Measurements from ENCODE around the gene LONP1.

The LONP1 gene

DNA sequence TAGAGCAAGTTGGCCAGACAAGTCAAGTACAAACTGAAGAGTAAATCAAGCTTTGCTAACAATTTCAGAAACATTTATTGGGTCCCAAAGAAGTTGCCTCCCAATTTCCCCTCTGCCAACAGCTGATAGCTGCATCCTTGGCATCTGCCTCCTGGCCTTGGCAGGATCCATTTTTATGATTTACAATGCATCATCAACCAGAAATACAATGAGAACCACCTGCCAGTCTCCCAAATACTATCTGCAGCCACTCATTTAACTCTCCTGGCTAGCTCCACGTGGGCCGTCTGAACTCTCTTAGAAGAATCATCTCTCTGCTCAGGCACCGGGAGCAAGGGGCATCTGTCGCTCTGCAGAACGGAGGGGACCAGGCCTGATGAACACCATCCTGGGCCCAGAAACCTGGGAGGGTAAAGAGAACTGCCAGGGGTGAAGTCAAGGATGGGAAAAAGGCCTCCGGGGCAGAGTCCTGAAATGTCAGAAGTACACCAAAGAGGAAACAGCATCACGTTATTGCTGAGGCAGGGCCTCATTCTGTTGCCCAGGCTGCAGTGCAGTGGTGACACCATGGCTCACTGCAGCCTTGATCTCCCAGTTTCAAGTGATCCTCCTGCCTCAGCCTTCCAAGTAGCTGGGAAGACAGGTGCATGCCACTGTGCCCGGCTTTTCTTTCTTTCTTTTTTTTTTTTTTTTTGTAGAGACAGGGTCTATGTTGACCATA lies 2.6 kb downstream of the LONP1 start:
- Histone ChIP-seq H3K27ac (peak overlapping the region in 9 of 11 experiments; percentile 85 to 99 (median 95); a peak in 16 of 22 replicates), H3K36me3 (peaks cover 27 to 58% (median 46%) of the 10 kb centered on the region in 11 experiments), H3K9ac (peak overlapping the region; percentile 92 to 99 (median 96); a peak in 21 of 22 replicates), H3K27me3 (no peaks in the 10 kb centered on the region), H3K9me3 (replicated peaks in 1 of 11) (no peaks in the 10 kb centered on the region), H4K20me1 (peaks cover 33 to 71% (median 66%) of the 10 kb centered on the region in 11 experiments; a peak in 20 of 22 replicates), H3K4me1 (peaks cover 20 to 35% (median 28%) of the 10 kb centered on the region in 10 experiments), H3K4me2 (peak overlapping the region; percentile 89 to 99 (median 97)), H3K4me3 (peak overlapping the region in 9 of 10 experiments; percentile 79 to 100 (median 94); a peak in 16 of 20 replicates)
- TF ChIP-seq Cebpa-rat (IDR thresholded peaks at IDR 0.05): no peak

DNA sequence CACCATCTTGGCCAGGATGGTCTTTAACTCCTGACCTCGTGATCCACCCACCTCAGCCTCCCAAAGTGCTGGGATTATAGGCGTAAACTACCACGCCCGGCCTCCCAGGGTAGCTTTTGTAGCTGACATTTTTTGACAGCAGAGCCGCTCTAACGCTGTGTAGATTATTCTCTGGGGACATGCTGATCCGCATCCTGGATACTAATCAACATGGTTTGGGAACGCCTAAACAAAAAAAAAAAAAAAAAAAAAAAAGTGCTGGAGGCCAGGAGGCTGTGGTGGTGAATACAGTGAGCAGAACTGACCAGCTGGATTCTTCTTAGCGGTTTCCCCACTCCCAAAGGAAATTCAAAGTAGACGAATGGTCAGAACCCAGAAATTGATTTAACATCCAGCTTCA lies 5.1 kb downstream of the LONP1 start:
- no peak for TF ChIP-seq Cebpa-rat (IDR thresholded peaks at IDR 0.05)
- Histone ChIP-seq H3K4me2 (no peak overlapping the region), H3K4me3 (no peak overlapping the region), H3K9me3 (replicated peaks in 1 of 11) (no peaks in the 10 kb centered on the region), H3K27ac (no peak overlapping the region), H3K4me1 (peaks cover 20 to 29% (median 24%) of the 10 kb centered on the region in 10 experiments), H3K9ac (no peak overlapping the region; a peak in 1 of 22 replicates), H3K36me3 (peaks cover 53 to 84% (median 71%) of the 10 kb centered on the region in 11 experiments), H4K20me1 (peaks cover 53 to 97% (median 89%) of the 10 kb centered on the region in 11 experiments; a peak in 21 of 22 replicates), H3K27me3 (no peaks in the 10 kb centered on the region)

DNA sequence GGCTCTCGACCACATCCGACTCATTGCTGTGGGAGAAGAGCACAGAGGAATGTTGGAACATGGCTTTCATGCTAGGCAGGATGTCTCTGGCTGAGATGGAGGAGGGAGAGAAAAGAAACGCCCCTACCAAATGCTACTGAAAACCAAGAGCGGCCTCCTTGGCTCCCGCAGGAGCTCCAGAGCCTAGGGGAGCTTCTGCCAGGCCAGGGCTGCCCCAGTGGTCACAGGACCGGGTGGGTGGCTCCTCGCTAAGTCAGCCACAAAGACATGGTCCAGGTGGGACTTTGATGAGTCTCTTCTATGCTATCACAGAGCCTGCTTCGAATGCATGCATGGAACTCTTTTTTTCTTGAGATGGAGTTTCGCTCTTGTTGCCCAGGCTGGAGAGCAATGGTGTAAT lies 6.7 kb downstream of the LONP1 start:
- peaks cover 66 to 99% (median 85%) of the 10 kb centered on the region in 11 experiments for H3K36me3 ChIP-seq

DNA sequence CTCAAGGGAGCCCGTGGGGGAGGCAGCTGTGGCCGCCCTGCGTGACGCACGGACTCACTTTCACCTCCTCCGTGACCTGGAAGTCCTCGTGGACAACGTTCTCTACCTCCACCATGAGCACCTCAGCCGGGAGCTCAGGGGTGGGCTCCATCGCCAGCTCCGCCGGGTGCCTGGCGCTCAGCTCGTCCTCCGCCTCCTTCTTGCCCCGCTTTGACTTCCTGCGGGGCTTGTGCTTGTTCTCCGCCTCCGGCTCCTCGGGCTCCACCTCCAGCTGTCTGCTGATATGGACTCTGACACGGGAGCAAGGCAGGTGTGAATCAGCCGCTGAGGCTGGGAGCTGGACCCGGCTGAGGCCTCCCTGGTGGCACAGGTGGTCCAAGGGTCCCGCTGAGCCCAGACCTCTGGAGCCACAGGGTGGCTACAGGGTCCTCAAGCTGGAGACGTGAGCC lies 8.2 kb downstream of the LONP1 start:
- Histone ChIP-seq H3K4me2 (no peak overlapping the region), H3K9me3 (replicated peaks in 1 of 11) (no peaks in the 10 kb centered on the region), H3K27me3 (no peaks in the 10 kb centered on the region), H3K27ac (no peak overlapping the region), H3K4me1 (peaks cover 0 to 6% (median 2%) of the 10 kb centered on the region in 10 experiments; a peak in 7 of 20 replicates), H4K20me1 (peaks cover 50 to 97% (median 84%) of the 10 kb centered on the region in 11 experiments; a peak in 21 of 22 replicates), H3K9ac (no peak overlapping the region), H3K36me3 (peaks cover 78 to 99% (median 86%) of the 10 kb centered on the region in 11 experiments), H3K4me3 (no peak overlapping the region)
- TF ChIP-seq Cebpa-rat (IDR thresholded peaks at IDR 0.05): no peak

More for the DNA sequence above, 6.7 kb downstream of the LONP1 start:
- TF ChIP-seq Cebpa-rat (IDR thresholded peaks at IDR 0.05): no peak
- no peaks in the 10 kb centered on the region for H3K27me3 ChIP-seq
- H3K4me3 ChIP-seq: no peak overlapping the region
- H3K4me1 ChIP-seq: peaks cover 11 to 21% (median 16%) of the 10 kb centered on the region in 10 experiments
- H3K9ac ChIP-seq: no peak overlapping the region; a peak in 1 of 22 replicates
- H4K20me1 ChIP-seq: peaks cover 53 to 98% (median 84%) of the 10 kb centered on the region in 11 experiments; a peak in 21 of 22 replicates
- H3K4me2 ChIP-seq: no peak overlapping the region
- no peak overlapping the region for H3K27ac ChIP-seq
- H3K9me3 ChIP-seq (replicated peaks in 1 of 11): no peaks in the 10 kb centered on the region

DNA sequence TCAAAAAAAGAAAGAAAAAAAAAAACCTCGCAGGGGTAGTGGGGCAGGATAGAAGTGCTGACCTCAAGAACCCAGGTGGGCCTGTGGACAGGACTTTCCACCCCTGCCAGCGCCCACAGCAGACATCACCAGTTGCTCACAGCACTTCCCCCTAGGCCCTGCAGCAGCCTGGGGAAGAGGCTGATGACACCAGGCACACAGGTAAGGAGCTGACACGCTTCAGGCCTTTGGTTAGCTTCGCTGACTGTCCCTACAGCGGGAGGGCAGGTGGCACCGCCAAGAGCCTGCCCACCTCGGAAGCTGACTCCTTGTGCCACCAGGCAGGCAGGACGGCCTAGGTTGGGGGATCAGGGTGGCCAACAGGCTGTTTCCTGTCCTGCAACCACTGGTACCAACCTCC lies 8.9 kb downstream of the LONP1 start:
- Histone ChIP-seq H3K36me3 (peaks cover 85 to 99% (median 93%) of the 10 kb centered on the region in 11 experiments), H3K9me3 (replicated peaks in 1 of 11) (no peaks in the 10 kb centered on the region), H3K4me3 (no peak overlapping the region), H3K4me1 (0 out of 20 replicates have a peak, but pooled peaks cover 0 to 5% (median 0%) of the 10 kb centered on the region in 10 experiments), H3K27me3 (no peaks in the 10 kb centered on the region), H4K20me1 (peaks cover 50 to 97% (median 83%) of the 10 kb centered on the region in 11 experiments; a peak in 21 of 22 replicates), H3K27ac (no peak overlapping the region; a peak in 1 of 22 replicates), H3K4me2 (no peak overlapping the region), H3K9ac (no peak overlapping the region)
- no peak for TF ChIP-seq Cebpa-rat (IDR thresholded peaks at IDR 0.05)

DNA sequence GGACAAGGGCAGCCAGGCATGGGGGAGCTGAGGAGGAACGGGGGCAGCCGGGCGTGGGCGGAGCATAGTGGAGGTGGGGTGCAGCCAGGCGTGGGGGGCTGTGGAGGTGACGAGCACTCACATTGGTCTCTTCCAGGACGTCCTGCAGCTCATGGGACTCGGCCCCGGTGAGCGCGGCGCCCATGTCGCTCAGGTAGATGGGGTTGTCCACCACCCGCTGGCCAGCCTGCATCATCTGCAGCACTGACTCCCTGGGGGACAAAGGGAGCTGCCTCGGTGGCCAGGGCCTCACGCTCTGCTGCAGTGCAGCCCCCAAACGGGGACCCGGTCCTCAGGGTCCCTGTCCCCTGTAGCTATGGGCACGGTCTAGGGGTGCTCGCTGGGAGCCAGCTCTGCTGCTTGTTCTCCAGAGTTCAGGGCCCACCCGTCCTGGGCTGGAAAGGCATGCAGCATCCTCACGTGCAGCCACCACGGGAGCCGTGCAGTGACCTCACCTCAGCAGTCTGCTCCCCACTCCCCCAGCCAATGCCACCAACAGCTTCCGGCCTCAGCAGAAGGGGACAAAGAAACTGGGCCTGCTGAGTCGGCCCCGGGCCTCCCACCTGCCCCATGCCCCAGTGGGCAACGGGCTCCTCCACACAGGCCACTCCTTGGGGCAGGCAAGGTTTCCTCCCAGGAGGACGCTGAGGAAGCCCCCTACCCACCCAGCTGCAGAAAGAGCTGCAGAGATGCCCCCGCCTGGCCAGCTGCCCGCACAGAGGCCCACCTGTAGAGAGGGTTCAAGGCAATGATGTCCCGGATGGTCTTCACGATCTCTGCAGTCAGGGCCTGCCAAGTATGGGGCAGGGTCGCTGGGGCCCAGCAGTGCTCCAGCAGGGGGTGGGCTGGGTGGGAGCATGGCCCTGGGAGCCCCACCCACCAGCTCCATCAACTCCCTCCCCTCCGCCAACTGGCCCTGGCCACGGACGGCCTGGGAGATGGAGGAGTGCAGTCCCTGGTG lies 12.1 kb downstream of the LONP1 start:
- H3K9ac ChIP-seq: no peak overlapping the region; a peak in 1 of 22 replicates
- no peak for TF ChIP-seq Cebpa-rat (IDR thresholded peaks at IDR 0.05)
- no peak overlapping the region for H3K4me2 ChIP-seq
- no peaks in the 10 kb centered on the region for H3K27me3 ChIP-seq
- H3K27ac ChIP-seq: no peak overlapping the region
- H3K4me3 ChIP-seq: no peak overlapping the region
- H3K4me1 ChIP-seq: no peaks in the 10 kb centered on the region
- peaks cover 0 to 17% (median 9%) of the 10 kb centered on the region in 11 experiments; a peak in 12 of 22 replicates for H3K9me3 ChIP-seq (replicated peaks in 1 of 11)
- H3K36me3 ChIP-seq: peaks cover 95 to 100% (median 98%) of the 10 kb centered on the region in 11 experiments
- peaks cover 37 to 96% (median 82%) of the 10 kb centered on the region in 11 experiments; a peak in 21 of 22 replicates for H4K20me1 ChIP-seq

DNA sequence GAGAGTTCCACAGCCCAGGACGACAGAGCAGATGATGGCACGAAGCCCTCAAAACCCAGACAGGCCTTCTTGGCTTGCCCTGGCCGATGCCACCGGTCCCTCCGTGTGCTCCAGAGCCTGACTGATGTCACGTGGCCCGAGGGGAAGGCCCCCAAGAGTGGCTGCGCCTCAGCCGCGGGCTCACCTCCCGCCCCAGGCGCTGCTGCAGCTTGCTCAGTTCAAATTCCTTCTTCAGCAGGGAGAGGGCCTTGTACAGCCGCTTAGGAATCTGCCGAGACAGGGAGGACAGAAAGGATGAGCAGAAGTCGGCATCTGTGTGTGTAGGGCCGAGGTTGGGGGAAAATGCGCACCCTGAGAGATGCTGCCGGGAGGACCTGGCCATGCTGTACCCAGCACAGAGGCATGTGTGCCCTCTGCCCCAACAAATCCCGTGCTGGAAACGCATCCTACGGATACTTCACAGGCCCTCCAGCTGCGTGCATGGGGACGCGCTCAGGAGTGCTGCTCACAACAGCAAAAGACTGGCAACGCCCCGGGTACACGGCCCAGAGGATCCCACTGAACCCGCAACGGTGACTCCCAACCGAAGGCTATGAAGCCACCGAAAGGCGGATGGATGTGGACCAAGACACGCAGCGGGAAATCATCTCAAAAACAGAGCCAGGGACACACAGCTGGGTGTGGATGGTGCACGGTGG lies 12.9 kb downstream of the LONP1 start:
- Histone ChIP-seq H3K9me3 (replicated peaks in 1 of 11) (peaks cover 0 to 19% (median 9%) of the 10 kb centered on the region in 11 experiments; a peak in 12 of 22 replicates), H3K36me3 (peaks cover 86 to 97% (median 91%) of the 10 kb centered on the region in 11 experiments)
- no peak for TF ChIP-seq Cebpa-rat (IDR thresholded peaks at IDR 0.05)

DNA sequence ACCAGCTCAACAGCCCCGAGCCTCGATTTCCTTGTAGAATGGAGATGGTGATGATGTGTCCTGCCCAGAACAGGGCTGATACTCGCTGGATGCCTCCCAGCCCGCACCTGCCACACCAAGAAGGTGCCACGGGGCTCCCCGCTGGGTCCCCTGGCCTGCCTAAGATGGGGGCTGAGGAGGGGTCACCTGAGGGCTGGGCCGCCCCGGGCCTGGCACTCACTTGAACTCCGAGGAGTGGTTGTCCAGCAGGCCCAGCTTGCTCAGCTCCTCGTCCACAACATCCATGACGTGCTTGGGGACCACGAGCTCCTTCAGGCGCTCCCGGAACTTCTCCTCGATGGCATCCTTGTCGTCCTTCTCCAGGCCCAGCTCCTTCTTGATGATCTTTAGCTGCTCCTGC lies 14.4 kb downstream of the LONP1 start:
- no peak for TF ChIP-seq Cebpa-rat (IDR thresholded peaks at IDR 0.05)
- no peak overlapping the region for H3K9ac ChIP-seq
- H3K36me3 ChIP-seq: peaks cover 80 to 97% (median 90%) of the 10 kb centered on the region in 11 experiments
- no peak overlapping the region for H3K4me2 ChIP-seq
- H3K27ac ChIP-seq: no peak overlapping the region
- no peaks in the 10 kb centered on the region for H3K27me3 ChIP-seq
- peaks cover 0 to 4% (median under 1%) of the 10 kb centered on the region in 10 experiments; a peak in 5 of 20 replicates for H3K4me1 ChIP-seq
- H3K9me3 ChIP-seq (replicated peaks in 1 of 11): peaks cover 0 to 27% (median 9%) of the 10 kb centered on the region in 11 experiments; a peak in 12 of 22 replicates
- H4K20me1 ChIP-seq: peaks cover 22 to 83% (median 66%) of the 10 kb centered on the region in 11 experiments; a peak in 20 of 22 replicates
- H3K4me3 ChIP-seq: no peak overlapping the region

More for the DNA sequence above, 12.9 kb downstream of the LONP1 start:
- Histone ChIP-seq H4K20me1 (peaks cover 29 to 88% (median 73%) of the 10 kb centered on the region in 11 experiments; a peak in 21 of 22 replicates), H3K27me3 (no peaks in the 10 kb centered on the region), H3K4me2 (no peak overlapping the region), H3K27ac (no peak overlapping the region), H3K4me1 (no peaks in the 10 kb centered on the region), H3K9ac (no peak overlapping the region), H3K4me3 (no peak overlapping the region)

Data from BLaER1 treated with 17β-estradiol and CSF1 and Interleukin-3, amounts not matched to agents 10 nM and 100 nM (cell line).